B cell (primary cell): Measurements from ENCODE around the gene PRKAR1A. TPM values are rescaled to one million over a fixed set of nuclear protein-coding genes. Genes with fewer than 3 reads are reported as not detected.

Experiments used
- ATAC-seq: fragments of 200-7000 bp; cut with Tn5 transposase; one replicate; pipeline ENCODE4 v1.10.0; 2021; ENCODE audit warnings: low read depth, mild to moderate bottlenecking, moderate number of reproducible peaks, moderate library complexity
- CTCF ChIA-PET: fragments of 350-600 bp; sonication (Branson Sonifier 250); formaldehyde crosslinking; loops from one replicate; lab custom pipeline; 2021; ENCODE audit warnings: antibody characterized with exemption, inconsistent platforms; lab: Charles Lee
- POLR2A ChIA-PET: fragments of 350-600 bp; sonication (Branson Sonifier 250); formaldehyde crosslinking; loops from one replicate; lab custom pipeline; 2021; ENCODE audit warnings: antibody characterized with exemption; lab: Charles Lee
- DNase-seq: peaks from one replicate; pipeline ENCODE4 v3.0.0; 2013
- H2AFZ ChIP-seq: 2 replicates; pipeline ENCODE4 v1.6.1; 2012; ENCODE audit warnings: mild to moderate bottlenecking, low read depth, low read length; ENCODE audit not compliant: insufficient read depth, poor library complexity, severe bottlenecking
- H3K27ac ChIP-seq, 2 donors: 1 replicate in 1 of 2; 2 replicates in 1 of 2; pipeline ENCODE4 v1.5.1; 2012 to 2013; ENCODE audit warnings: low read length in 2 of 2, mild to moderate bottlenecking in 2 of 2, moderate library complexity in 1 of 2
- H3K27me3 ChIP-seq, 4 experiments: fragments of 200-600 bp in 1 of 4; sonication (generic) in 1 of 4; replicated peaks in 1 of 4; 1 replicate in 2 of 4; 2 replicates in 2 of 4; pipeline versions ENCODE4 v1.6.1 to v1.7.0; 2013 to 2016; ENCODE audit warnings: low read length in 3 of 4, mild to moderate bottlenecking in 2 of 4, mixed read lengths in 1 of 4, moderate library complexity in 1 of 4; ENCODE audit not compliant: insufficient read depth in 4 of 4, control insufficient read depth in 3 of 4; ENCODE audit errors: control extremely low read depth in 1 of 4
- H3K36me3 ChIP-seq, 2 experiments: replicated peaks in 1 of 2; 1 replicate in 1 of 2; 2 replicates in 1 of 2; pipeline versions ENCODE4 v1.6.1 to v1.7.1; 2013; ENCODE audit warnings: low read length in 1 of 2; ENCODE audit not compliant: insufficient read depth in 2 of 2, control insufficient read depth in 1 of 2; ENCODE audit errors: control extremely low read depth in 1 of 2, extremely low read depth in 1 of 2
- H3K4me1 ChIP-seq, 2 donors: fragments of 200-600 bp in 1 of 2; sonication (generic) in 1 of 2; 1 replicate in 1 of 2; 2 replicates in 1 of 2; pipeline versions ENCODE4 v1.5.1 to v1.6.1; 2013 to 2017; ENCODE audit warnings: low read length in 2 of 2; ENCODE audit not compliant: control insufficient read depth in 2 of 2, insufficient read depth in 2 of 2
- H3K4me2 ChIP-seq: replicated peaks from 2 replicates; pipeline ENCODE3; 2012; ENCODE audit warnings: mild to moderate bottlenecking, low read depth, low read length; ENCODE audit not compliant: poor library complexity, severe bottlenecking
- H3K4me3 ChIP-seq, 5 experiments: fragments of 200-600 bp in 1 of 5; sonication (generic) in 1 of 5; 1 replicate in 3 of 5; 2 replicates in 2 of 5; pipeline versions ENCODE4 v1.5.1 to v1.7.0; 2011 to 2016; ENCODE audit warnings: low read length in 4 of 5, mild to moderate bottlenecking in 4 of 5, low read depth in 2 of 5, control low read depth in 1 of 5, moderate library complexity in 1 of 5; ENCODE audit not compliant: insufficient read depth in 1 of 5; ENCODE audit errors: control extremely low read depth in 1 of 5, extremely low read depth in 1 of 5
- H3K79me2 ChIP-seq: fragments of 200-600 bp; sonication (generic); one replicate; pipeline ENCODE4 v1.6.0; 2016; ENCODE audit warnings: low read length; ENCODE audit not compliant: control insufficient read depth, insufficient read depth
- H3K9ac ChIP-seq: fragments of 200-600 bp; sonication (generic); 2 replicates; pipeline ENCODE4 v1.6.1; 2017; ENCODE audit warnings: mild to moderate bottlenecking, low read length, moderate library complexity
- H3K9me3 ChIP-seq, 3 donors: one replicate each; pipeline versions ENCODE4 v1.6.1 to v1.7.1; 2013; ENCODE audit warnings: low read length in 2 of 3; ENCODE audit not compliant: control insufficient read depth in 2 of 3, insufficient read depth in 1 of 3; ENCODE audit errors: control extremely low read depth in 1 of 3
- H4K20me1 ChIP-seq: 2 replicates; pipeline ENCODE4 v1.6.0; 2012; ENCODE audit warnings: mild to moderate bottlenecking, low read length; ENCODE audit not compliant: insufficient read depth, control insufficient read depth, poor library complexity, severe bottlenecking
- H3K27ac Mint-ChIP-seq: one replicate; pipeline ENCODE4 v1.8.0; 2021; ENCODE audit warnings: mixed read lengths
- H3K27me3 Mint-ChIP-seq: one replicate; pipeline ENCODE4 v1.8.0; 2021; ENCODE audit warnings: mixed read lengths
- H3K4me1 Mint-ChIP-seq: one replicate; pipeline ENCODE4 v1.8.0; 2021; ENCODE audit warnings: mixed read lengths
- H3K4me3 Mint-ChIP-seq: one replicate; pipeline ENCODE4 v1.8.0; 2021; ENCODE audit warnings: mixed read lengths
- H3K9me3 Mint-ChIP-seq: one replicate; pipeline ENCODE4 v1.8.0; 2022; ENCODE audit warnings: mixed read lengths; ENCODE audit not compliant: insufficient read depth
- EZH2 ChIP-seq: IDR thresholded peaks from 2 replicates; pipeline ENCODE4 v1.6.1; 2012; ENCODE audit warnings: borderline replicate concordance, low read depth, mild to moderate bottlenecking, moderate library complexity, low read length; ENCODE audit not compliant: insufficient read depth, poor library complexity, severe bottlenecking
- WGBS: methylation state at CpG from one replicate; pipeline ENCODE4 v1.1.5; 2013; ENCODE audit warnings: missing lambda C conversion rate; ENCODE audit not compliant: insufficient coverage; 5-methylcytosine and 5-hydroxymethylcytosine counted together
- intact Hi-C: fragments of 100-400 bp; cut with micrococcal nuclease; formaldehyde crosslinking; loops from one replicate; pipeline ENCODE4 v1.10.0; 2022
- polyA plus RNA-seq: library from polyadenylated mRNA; depleted of rRNA; stranded (reverse); fragments of >200 nt; gene quantifications from 2 replicates; pipeline ENCODE4 v1.2.3, GENCODE V29; 2012
- total RNA-seq, 2 donors: library from RNA; stranded (reverse); fragments of 120-200 nt in 1 of 2; gene quantifications; 1 replicate in 1 of 2; 2 replicates in 1 of 2; pipeline versions ENCODE4 v1.2.3 to v1.2.4, GENCODE V29; 2013 to 2022
- TF ChIP-seq, protein P1 (sequence below): fragments of 200-600 bp; IDR thresholded peaks from one replicate; pipeline ENCODE4 v1.8.0; 2022; ENCODE audit warnings: antibody characterized with exemption, mild to moderate bottlenecking

The PRKAR1A gene
- total and polyA plus RNA-seq, 2 donors (not counting 1 experiment from before 2014, with no cell fraction given): 63.1 to 296 TPM

DNA sequence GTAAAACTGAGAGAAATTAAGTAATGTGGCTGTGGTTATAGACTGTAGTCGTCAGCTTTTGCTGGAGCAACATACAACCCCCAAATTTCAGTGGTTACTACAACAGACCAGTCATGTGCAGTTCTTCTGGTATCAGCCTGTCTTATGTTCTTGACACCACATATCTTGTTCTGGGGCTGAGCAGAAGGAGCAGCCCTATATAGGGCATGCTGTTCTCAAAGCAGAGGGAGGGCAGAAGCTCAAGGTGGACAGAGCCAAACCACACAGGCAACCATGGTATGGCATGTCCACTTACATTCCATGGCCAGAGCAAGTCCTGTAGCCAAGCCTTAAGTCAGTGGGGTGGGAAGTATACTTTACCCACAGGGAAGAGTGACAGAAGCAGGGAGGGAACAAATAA is 7.7 kb downstream of the PRKAR1A start:
- no peak for ATAC-seq
- H3K4me3 Mint-ChIP-seq: no peak overlapping the region
- H3K27ac ChIP-seq: no peak overlapping the region
- ChIA-PET POLR2A (no interaction called here), CTCF (no interaction called here)
- no peak overlapping the region for H3K4me3 ChIP-seq
- no peak for DNase-seq
- H3K27ac Mint-ChIP-seq: no peak overlapping the region
- H3K9ac ChIP-seq: no peak overlapping the region
- H3K79me2 ChIP-seq: peaks cover 67% of the 10 kb centered on the region
- no CpG with 5 or more reads among the region's 1 CpG for WGBS
- no peaks in the 10 kb centered on the region for H3K27me3 ChIP-seq
- TF ChIP-seq, protein P1, sequence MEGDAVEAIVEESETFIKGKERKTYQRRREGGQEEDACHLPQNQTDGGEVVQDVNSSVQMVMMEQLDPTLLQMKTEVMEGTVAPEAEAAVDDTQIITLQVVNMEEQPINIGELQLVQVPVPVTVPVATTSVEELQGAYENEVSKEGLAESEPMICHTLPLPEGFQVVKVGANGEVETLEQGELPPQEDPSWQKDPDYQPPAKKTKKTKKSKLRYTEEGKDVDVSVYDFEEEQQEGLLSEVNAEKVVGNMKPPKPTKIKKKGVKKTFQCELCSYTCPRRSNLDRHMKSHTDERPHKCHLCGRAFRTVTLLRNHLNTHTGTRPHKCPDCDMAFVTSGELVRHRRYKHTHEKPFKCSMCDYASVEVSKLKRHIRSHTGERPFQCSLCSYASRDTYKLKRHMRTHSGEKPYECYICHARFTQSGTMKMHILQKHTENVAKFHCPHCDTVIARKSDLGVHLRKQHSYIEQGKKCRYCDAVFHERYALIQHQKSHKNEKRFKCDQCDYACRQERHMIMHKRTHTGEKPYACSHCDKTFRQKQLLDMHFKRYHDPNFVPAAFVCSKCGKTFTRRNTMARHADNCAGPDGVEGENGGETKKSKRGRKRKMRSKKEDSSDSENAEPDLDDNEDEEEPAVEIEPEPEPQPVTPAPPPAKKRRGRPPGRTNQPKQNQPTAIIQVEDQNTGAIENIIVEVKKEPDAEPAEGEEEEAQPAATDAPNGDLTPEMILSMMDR: no peak
- TF ChIP-seq EZH2: no peak
- peaks cover 11 to 67% of the 10 kb centered on the region in 2 experiments for H3K36me3 ChIP-seq
- peaks cover 4 to 5% of the 10 kb centered on the region in 2 donors for H3K4me1 ChIP-seq
- no peak overlapping the region for H3K4me2 ChIP-seq
- peaks cover 34% of the 10 kb centered on the region for H4K20me1 ChIP-seq
- H3K4me1 Mint-ChIP-seq: peaks cover 24% of the 10 kb centered on the region
- no peak overlapping the region for H2AFZ ChIP-seq
- no peaks in the 10 kb centered on the region for H3K9me3 Mint-ChIP-seq
- H3K9me3 ChIP-seq: no peaks in the 10 kb centered on the region
- intact Hi-C loops: no loop called here
- no peaks in the 10 kb centered on the region for H3K27me3 Mint-ChIP-seq

DNA sequence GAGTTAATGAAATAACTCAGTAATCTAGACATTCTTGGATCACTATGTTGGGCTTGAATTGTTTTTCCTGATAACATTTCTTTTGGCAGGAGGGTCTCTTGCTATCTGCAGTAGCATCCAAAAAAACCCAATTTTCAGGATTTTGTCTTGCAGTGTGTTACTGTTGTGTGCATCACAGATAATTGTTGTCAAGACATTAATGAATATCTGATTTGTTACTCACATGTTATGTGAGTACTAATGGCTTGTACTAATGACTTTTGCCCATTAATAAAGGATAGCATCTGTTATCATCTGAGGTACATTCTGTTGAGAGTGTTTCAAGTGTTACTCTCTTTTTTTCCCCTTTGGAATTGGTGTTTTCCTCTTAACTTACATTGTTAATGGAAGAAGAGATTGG is 10.0 kb downstream of the PRKAR1A start:
- CTCF ChIA-PET: no interaction called here
- POLR2A ChIA-PET: no interaction called here
- TF ChIP-seq, protein P1: no peak
- no peak for TF ChIP-seq EZH2
- Histone ChIP-seq H3K4me2 (no peak overlapping the region), H3K4me1 (no peaks in the 10 kb centered on the region), H3K27ac (no peak overlapping the region), H4K20me1 (peaks cover 47% of the 10 kb centered on the region), H3K9me3 (no peaks in the 10 kb centered on the region), H2AFZ (no peak overlapping the region), H3K36me3 (peaks cover 17 to 72% of the 10 kb centered on the region in 2 experiments), H3K27me3 (no peaks in the 10 kb centered on the region), H3K4me3 (no peak overlapping the region), H3K79me2 (peaks cover 46% of the 10 kb centered on the region), H3K9ac (no peak overlapping the region)
- intact Hi-C loops: no loop called here
- no peak for ATAC-seq
- Mint-ChIP-seq H3K27ac (no peak overlapping the region), H3K4me1 (peaks cover 11% of the 10 kb centered on the region), H3K9me3 (no peaks in the 10 kb centered on the region), H3K27me3 (no peaks in the 10 kb centered on the region), H3K4me3 (no peak overlapping the region)
- DNase-seq: no peak
